NB4 (cell line): Measurements from ENCODE around the gene COL6A2.

Experiments
- DNase-seq: peaks from one replicate; pipeline ENCODE4 v3.0.0; 2010; ENCODE audit warnings: low read depth
- H3K4me3 ChIP-seq: one replicate; pipeline ENCODE4 v1.5.1; 2011; ENCODE audit warnings: mild to moderate bottlenecking, low read depth, low read length, moderate library complexity
- CTCF ChIP-seq: IDR thresholded peaks from one replicate; pipeline ENCODE4 v1.5.1; 2012; ENCODE audit warnings: low read depth, low read length
- MYC ChIP-seq: IDR thresholded peaks from 2 replicates; pipeline ENCODE4 v1.6.1; 2011; ENCODE audit warnings: low read depth, low read length
- POLR2A ChIP-seq: IDR thresholded peaks from 2 replicates; pipeline ENCODE4 v1.6.1; 2011; ENCODE audit warnings: mild to moderate bottlenecking; ENCODE audit not compliant: insufficient read length; ENCODE audit errors: extremely low read depth
- TF ChIP-seq, protein P1 (sequence below): IDR thresholded peaks from 2 replicates; pipeline ENCODE4 v1.6.1; 2011; ENCODE audit warnings: low read depth, low read length

The COL6A2 gene

GRCh38 chr21:46157396-46157986, 59.6 kb downstream of the COL6A2 start:
- TF ChIP-seq MYC: no peak
- no peak for TF ChIP-seq POLR2A
- no peak for TF ChIP-seq CTCF
- TF ChIP-seq, protein P1, sequence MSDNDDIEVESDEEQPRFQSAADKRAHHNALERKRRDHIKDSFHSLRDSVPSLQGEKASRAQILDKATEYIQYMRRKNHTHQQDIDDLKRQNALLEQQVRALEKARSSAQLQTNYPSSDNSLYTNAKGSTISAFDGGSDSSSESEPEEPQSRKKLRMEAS: no peak
- no peak for DNase-seq
- H3K4me3 ChIP-seq: no peak overlapping the region

DNA sequence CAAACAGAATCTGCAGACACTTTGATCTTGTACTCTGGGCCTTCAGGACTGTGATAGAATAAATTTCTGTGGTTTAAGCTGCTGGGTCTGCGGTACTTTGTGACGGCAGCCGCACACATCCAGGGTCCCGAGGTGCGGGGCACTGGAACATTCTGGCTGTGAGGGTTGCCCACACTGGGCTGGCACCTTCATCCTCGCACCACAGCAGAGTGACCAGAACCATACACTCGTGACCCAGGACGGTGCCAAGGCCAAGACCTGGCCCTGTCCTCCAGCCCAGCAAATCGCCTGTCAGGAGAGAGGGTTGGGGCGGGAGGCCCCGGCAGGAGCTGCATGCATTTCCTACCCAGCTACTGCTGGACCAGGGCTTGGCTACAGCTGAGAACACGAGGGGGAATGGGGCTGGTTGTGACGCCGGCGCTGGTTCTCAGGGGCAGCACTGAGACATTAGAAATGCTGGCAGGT, 60.1 kb downstream of the COL6A2 start:
- no peak overlapping the region for H3K4me3 ChIP-seq
- TF ChIP-seq CTCF (no peak), POLR2A (no peak), MYC (no peak)
- TF ChIP-seq, protein P1: no peak
- DNase-seq: no peak

- no peak for DNase-seq
- no peak for TF ChIP-seq MYC
- TF ChIP-seq POLR2A: no peak
- no peak for TF ChIP-seq CTCF
- TF ChIP-seq, protein P1: no peak
- H3K4me3 ChIP-seq: no peak overlapping the region
These were observed 60.9 kb downstream of the COL6A2 start for GRCh38 chr21:46158666-46159300.

DNA sequence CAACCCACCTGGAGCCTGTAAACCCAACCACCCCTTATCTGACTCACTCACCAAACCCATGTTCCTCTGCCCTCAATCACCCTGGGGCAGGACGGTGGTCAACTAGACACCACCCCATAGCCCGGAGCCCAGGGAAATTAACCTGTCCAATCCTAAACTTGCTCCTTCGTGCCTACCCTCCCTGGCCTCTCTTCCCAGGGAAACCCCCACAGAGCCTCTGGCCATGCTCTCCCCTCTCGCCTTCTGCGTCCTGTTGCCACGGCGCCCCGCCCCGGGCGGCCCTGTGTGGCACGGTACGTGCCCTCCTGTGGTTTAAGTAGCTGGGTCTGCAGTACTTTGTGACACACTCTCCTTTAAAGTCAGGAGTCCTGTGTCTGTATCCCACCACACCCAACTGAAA, 61.5 kb downstream of the COL6A2 start:
- DNase-seq: no peak
- TF ChIP-seq, protein P1: no peak
- TF ChIP-seq CTCF (no peak), MYC (no peak), POLR2A (no peak)
- no peak overlapping the region for H3K4me3 ChIP-seq

DNA sequence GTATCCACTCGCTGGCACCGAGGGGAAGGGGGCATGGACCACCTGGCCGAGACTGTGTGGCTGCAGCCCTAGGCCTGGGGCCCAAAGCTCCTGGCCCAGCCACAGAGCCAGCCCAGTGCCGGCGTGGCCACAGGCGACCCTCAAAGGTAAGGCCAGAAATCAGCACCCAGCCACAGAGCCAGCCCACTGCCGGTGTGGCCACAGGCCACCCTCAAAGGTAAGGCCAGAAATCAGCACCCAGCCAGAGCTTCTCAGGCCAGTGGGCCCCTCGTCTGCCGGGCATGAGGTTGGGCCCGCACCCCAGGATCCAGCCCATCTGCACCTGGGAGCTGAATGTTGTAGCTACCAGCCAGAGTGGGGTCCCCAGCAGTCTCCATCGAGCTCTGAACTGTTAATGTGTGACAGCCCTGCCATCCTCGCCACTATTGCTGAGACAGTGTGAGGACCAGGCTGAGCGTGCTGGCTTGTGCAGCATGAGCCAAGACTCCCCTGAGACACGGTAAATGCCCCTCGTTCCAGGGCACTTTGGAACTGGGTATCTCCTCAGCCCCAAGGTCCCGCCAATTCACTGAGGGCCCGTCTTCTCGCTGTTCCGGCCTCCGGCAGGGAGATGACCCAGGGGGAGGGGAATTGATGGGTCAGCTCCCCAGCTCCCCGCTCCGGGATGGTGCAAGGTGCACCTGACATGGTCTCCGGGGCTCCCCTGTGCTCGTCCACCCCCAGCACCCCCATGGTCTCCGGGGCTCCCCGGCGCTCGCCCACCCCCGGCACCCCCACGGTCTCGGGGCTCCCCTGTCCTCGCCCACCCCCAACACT, 62.1 kb downstream of the COL6A2 start:
- no peak for DNase-seq
- TF ChIP-seq POLR2A: no peak
- no peak for TF ChIP-seq MYC
- TF ChIP-seq, protein P1: no peak
- no peak for TF ChIP-seq CTCF
- no peak overlapping the region for H3K4me3 ChIP-seq
